HEK293T (cell line): ENCODE results near the gene PATL2.

Experiments used
- CTCF ChIA-PET: fragments of 350-600 bp; formaldehyde crosslinking; extraction: SDS; loops from one replicate; lab custom pipeline; 2021; ENCODE audit warnings: antibody characterized with exemption, inconsistent platforms; lab: Yijun Ruan, JAX
- POLR2A ChIA-PET: fragments of 350-600 bp; formaldehyde crosslinking; extraction: SDS; loops from one replicate; lab custom pipeline; 2020; ENCODE audit warnings: antibody characterized with exemption, inconsistent platforms; lab: Yijun Ruan, JAX
- DNase-seq: peaks from one replicate; pipeline ENCODE4 v3.0.0; 2012; ENCODE audit warnings: mixed read lengths; ENCODE audit errors: extremely low spot score
- ARNT ChIP-seq: fragments of 450-650 bp; IDR thresholded peaks from 2 replicates; pipeline ENCODE4 v1.6.1; 2017; ENCODE audit warnings: mild to moderate bottlenecking
- BHLHE40 ChIP-seq: fragments of 450-650 bp; IDR thresholded peaks from 2 replicates; pipeline ENCODE4 v1.6.1; 2016; ENCODE audit warnings: mild to moderate bottlenecking, moderate library complexity, borderline replicate concordance
- CTBP1 ChIP-seq: fragments of 450-650 bp; IDR thresholded peaks from 2 replicates; pipeline ENCODE4 v1.6.1; 2016; ENCODE audit warnings: borderline replicate concordance
- ELF4 ChIP-seq: fragments of 450-650 bp; IDR thresholded peaks from 2 replicates; pipeline ENCODE4 v1.6.1; 2017; ENCODE audit warnings: antibody characterized with exemption
- FOXA1 ChIP-seq: fragments of 450-650 bp; IDR thresholded peaks from 2 replicates; pipeline ENCODE4 v1.6.1; 2016; ENCODE audit warnings: mild to moderate bottlenecking
- FOXK2 ChIP-seq: fragments of 450-650 bp; IDR thresholded peaks from 2 replicates; pipeline ENCODE4 v1.6.1; 2016; ENCODE audit warnings: mild to moderate bottlenecking
- FOXM1 ChIP-seq: fragments of 450-650 bp; IDR thresholded peaks from 2 replicates; pipeline ENCODE4 v1.6.1; 2017; ENCODE audit warnings: mild to moderate bottlenecking, borderline replicate concordance
- HDGF ChIP-seq: fragments of 450-650 bp; IDR thresholded peaks from 2 replicates; pipeline ENCODE4 v1.6.1; 2017; ENCODE audit warnings: antibody characterized with exemption, borderline replicate concordance
- L3MBTL2 ChIP-seq: fragments of 450-650 bp; conservative IDR thresholded peaks from 2 replicates; pipeline ENCODE4 v1.6.1; 2016; ENCODE audit warnings: mild to moderate bottlenecking
- LEF1 ChIP-seq: fragments of 450-650 bp; IDR thresholded peaks from 2 replicates; pipeline ENCODE4 v1.6.1; 2017; ENCODE audit warnings: mild to moderate bottlenecking, borderline replicate concordance
- NFRKB ChIP-seq: fragments of 450-650 bp; IDR thresholded peaks from 2 replicates; pipeline ENCODE4 v1.6.1; 2016; ENCODE audit warnings: mild to moderate bottlenecking, moderate library complexity
- PKNOX1 ChIP-seq: fragments of 450-650 bp; IDR thresholded peaks from 2 replicates; pipeline ENCODE4 v1.6.1; 2016
- SP1 ChIP-seq: fragments of 450-650 bp; IDR thresholded peaks from 2 replicates; pipeline ENCODE4 v1.6.1; 2017
- SUZ12 ChIP-seq: fragments of 450-650 bp; IDR thresholded peaks from 2 replicates; pipeline ENCODE4 v1.6.1; 2016; ENCODE audit warnings: mild to moderate bottlenecking
- TARDBP ChIP-seq: fragments of 450-650 bp; IDR thresholded peaks from 2 replicates; pipeline ENCODE4 v1.6.1; 2016
- ZNF384 ChIP-seq: fragments of 450-650 bp; IDR thresholded peaks from 2 replicates; pipeline ENCODE4 v1.6.1; 2016

Gene PATL2

DNA sequence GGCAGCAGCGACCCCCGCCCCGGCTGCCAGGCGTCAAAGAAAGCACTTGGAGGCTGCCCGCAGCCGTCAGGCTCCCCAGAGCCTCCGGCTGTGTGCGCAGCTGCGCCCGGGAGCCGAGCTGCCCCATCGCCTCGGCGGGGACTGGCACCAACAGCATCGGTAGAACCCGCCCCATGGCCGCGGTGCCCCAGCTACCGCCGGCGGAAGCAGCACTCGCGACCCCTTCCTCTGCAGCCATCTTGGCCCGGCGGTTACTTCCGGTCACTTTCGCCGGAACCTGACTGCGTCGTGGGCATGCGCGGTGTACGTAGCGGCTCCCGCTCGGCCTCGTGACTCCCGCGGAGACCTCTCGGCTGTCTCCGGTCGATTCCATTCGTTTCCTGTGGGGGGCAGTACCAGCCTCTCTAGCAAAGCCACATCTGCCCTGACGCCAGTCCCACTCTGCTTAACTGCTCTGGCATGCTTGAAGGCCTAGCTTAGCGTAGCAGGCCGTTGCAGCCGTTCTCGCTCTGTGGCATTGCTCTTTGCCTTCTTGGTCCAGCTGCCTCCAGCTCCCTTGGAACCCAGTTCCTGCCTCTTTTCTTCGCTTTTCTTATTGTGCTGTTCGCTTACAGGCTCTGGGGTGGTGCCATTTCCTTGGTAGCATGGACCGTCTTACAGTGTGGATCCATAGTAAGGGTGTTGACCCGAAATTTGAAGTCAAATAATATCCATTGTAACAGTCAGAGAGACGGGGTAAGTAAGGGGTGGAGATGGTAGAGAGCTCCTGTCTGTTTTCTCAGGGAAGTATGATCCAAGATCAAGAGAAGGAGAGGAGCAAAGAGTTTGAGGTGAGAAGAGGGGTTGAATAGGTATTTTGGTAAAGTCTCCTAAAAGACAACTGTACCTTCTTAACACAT lies 47.5 kb downstream of the PATL2 start, which contains the start of gene SPG11:
SPG11 (minus strand) TSS at position 253 of the 899 bp plus-strand sequence; CDS start at position 238, 15 bp downstream.
- CTCF ChIA-PET: interaction anchor here (0.5 to 1.6 kb wide), 9 partner anchors 18 to 190 kb away, joined by 3 to 7 read pairs (median 4); partner anchors contain the start of genes B2M and PATL2
- POLR2A ChIA-PET: interaction anchor here (0.7 to 4.2 kb wide), 15 partner anchors 15 to 276 kb away, joined by 3 to 40 read pairs (median 3); partner anchors contain the start of genes B2M, PATL2 and TRIM69
- DNase-seq: peak; percentile 93
- TF ChIP-seq HDGF (no peak), SUZ12 (no peak), ZNF384 (no peak), FOXK2 (no peak), CTBP1 (no peak), FOXA1 (no peak), ELF4 (peak; percentile 56; the same call in 1 of the 2 replicates), FOXM1 (no peak), BHLHE40 (no peak), ARNT (no peak), L3MBTL2 (peak; percentile 96), NFRKB (no peak), SP1 (no peak), LEF1 (no peak), PKNOX1 (no peak), TARDBP (no peak)

DNA sequence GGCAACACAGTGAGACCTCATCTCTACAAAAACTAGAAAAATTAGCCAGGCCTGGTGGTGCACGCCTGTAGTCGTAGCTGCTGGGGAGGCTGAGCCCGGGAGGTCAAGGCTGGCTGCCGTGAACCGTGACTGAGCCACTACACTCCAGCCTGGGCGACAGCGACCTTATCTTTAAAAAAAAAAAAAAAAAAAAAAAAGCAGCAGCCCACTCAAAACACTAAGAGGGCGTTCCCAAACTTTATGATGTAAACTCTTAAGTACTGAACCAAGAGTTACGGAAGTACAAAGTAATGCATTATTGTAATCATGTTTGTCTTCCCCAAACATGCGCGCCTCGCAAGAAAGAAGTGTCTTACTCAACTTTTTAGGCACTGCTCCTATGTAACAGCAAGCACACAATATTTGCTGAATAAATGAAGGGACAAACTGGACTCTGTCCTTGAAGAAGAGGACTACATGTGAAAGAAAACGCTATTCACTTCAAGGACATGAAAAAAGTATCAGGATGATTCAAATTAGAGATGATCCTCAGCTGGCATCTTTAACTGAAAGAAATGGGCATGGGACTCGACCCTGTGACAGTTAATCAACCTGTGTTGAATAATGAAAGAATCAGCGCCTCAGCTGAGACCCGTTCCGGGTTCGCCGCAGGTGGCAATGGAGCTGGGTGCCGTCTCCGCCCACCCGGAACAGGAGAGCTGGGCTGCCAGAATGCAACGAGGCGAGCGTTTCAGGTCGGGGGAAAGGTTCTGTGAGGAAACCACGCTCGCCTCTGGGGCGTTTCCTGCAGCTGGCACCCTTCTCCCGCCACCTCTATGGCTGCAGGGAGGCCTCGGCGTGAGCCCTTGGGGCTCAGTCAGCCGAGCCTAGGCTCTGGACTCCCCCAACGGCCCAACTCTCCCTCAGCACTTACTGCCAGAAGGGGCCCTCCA lies 48.4 kb downstream of the PATL2 start:
- POLR2A ChIA-PET: interaction anchor here (0.7 to 4.2 kb wide), 15 partner anchors 16 to 277 kb away, joined by 3 to 40 read pairs (median 3); partner anchors contain the start of genes B2M, PATL2 and TRIM69
- TF ChIP-seq ZNF384 (peak; percentile 73), BHLHE40 (no peak), NFRKB (no peak)
- CTCF ChIA-PET: interaction anchor here (0.7 to 1.6 kb wide), 10 partner anchors 19 to 190 kb away, joined by 3 to 7 read pairs (median 4); partner anchors contain the start of genes B2M and PATL2
- DNase-seq: peak; percentile 50

DNA sequence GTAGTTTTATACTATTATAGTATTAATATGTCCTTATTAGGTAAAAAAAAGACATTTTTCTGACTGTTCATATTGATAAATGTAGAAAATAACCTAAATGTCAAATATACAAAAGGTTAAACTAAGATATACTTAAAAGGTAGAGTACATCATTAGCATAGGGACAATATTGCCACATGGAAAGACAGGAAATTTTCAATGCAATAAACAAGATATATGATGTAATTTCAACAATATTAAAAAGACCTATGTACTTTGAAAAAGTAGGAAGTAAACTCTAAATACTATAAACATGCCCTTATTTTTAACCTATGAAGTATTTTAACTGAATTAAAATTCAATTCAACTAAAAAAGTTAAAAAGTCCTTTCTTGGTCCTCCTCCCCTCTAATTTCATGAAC lies 49.5 kb downstream of the PATL2 start:
- no peak for TF ChIP-seq ZNF384
- TF ChIP-seq ARNT: no peak
- POLR2A ChIA-PET: interaction anchor here (4.2 kb wide), 1 partner anchor 76 kb away, joined by 33 read pairs; the partner anchor contains the start of gene TRIM69
- no peak for DNase-seq
- CTCF ChIA-PET: no interaction called here

DNA sequence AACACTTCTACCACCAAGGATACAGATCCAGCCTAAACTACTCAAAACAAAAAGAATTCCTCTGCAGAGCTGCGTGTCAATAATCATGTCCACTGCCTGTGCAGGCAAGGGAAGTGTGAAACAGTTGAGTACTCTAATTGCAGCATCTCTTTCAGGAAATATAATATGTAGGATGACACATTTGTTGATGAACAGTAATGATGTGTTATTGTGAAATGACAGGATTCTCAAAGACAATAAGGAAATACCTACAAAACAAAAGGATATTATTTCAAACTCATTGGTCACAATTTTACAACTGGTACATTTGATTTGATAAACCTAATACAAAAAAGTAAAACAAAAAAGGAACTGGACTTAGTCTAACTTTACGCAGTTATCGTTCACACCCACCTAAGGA lies 52.1 kb downstream of the PATL2 start:
- CTCF ChIA-PET: no interaction called here
- DNase-seq: no peak
- TF ChIP-seq ELF4 (no peak), FOXM1 (no peak), L3MBTL2 (no peak), FOXA1 (no peak), SP1 (no peak), LEF1 (no peak), PKNOX1 (no peak), SUZ12 (no peak), BHLHE40 (no peak), ARNT (no peak), ZNF384 (no peak), TARDBP (no peak), NFRKB (no peak), FOXK2 (no peak), CTBP1 (no peak), HDGF (no peak)
- POLR2A ChIA-PET: no interaction called here

DNA sequence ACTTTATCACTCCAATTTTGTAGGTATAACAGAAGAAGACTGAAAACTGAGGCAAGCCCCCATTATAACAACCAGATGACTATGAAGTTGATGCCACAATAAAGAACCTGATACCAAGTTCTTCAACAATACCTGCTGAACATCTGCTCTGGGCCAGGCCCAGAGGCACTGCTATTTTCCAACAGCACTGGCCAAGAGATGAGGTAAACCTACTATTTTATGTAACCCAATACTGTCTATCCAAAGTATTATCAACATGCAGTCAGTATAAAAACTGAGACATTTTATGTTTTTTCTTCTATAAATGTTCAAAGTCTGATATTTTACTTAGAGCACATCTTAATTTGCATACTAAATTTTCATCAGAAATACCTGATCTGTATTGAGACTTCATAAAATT lies 53.7 kb downstream of the PATL2 start:
- DNase-seq: no peak
- CTCF ChIA-PET: no interaction called here
- POLR2A ChIA-PET: no interaction called here
- TF ChIP-seq SP1 (no peak), FOXM1 (no peak), PKNOX1 (no peak), ZNF384 (no peak), ELF4 (no peak), SUZ12 (no peak), HDGF (no peak), FOXK2 (no peak), ARNT (no peak), TARDBP (no peak), CTBP1 (no peak), NFRKB (no peak), BHLHE40 (no peak)
